Gastroesophageal sphincter (tissue), 4 donors: ENCODE results near the gene CPAMD8. TPM values are rescaled to one million over a fixed set of nuclear protein-coding genes. Genes with fewer than 3 reads are reported as not detected.

Experiments
- ATAC-seq: fragments of 150-250 bp; one replicate; pipeline ENCODE4 v1.9.1; 2016; ENCODE audit warnings: mild to moderate bottlenecking, moderate library complexity
- H3K27ac ChIP-seq, 4 donors: fragments of 200-600 bp; sonication (generic) in 3 of 4; 1 replicate in 3 of 4; 2 replicates in 1 of 4; pipeline ENCODE4 v1.5.1; 2016 to 2019
- H3K27me3 ChIP-seq: fragments of 200-600 bp; sonication (generic); one replicate; pipeline ENCODE4 v1.5.1; 2019
- H3K36me3 ChIP-seq, 2 donors: fragments of 200-600 bp; sonication (generic); one replicate each; pipeline ENCODE4 v1.5.1; 2019; ENCODE audit warnings: control low read depth in 1 of 2
- H3K4me1 ChIP-seq, 3 donors: fragments of 200-600 bp; sonication (generic); 1 replicate in 2 of 3; 2 replicates in 1 of 3; pipeline ENCODE4 v1.5.1; 2016 to 2019; ENCODE audit warnings: control low read depth in 2 of 3
- H3K4me3 ChIP-seq, 2 donors: fragments of 200-600 bp; sonication (generic); one replicate each; pipeline ENCODE4 v1.5.1; 2019; ENCODE audit warnings: mild to moderate bottlenecking in 1 of 2, moderate library complexity in 1 of 2
- H3K9me3 ChIP-seq, 3 donors: fragments of 200-600 bp; sonication (generic); one replicate each; pipeline ENCODE4 v1.5.1; 2017 to 2019; ENCODE audit warnings: control low read depth in 2 of 3
- CTCF ChIP-seq, 4 experiments: fragments of 200-600 bp in 2 of 4; fragments of 450-650 bp in 2 of 4; sonication (generic) in 1 of 4; IDR thresholded peaks; one replicate each; pipeline ENCODE4 v1.5.1; 2017 to 2019; ENCODE audit warnings: antibody characterized with exemption in 4 of 4, mild to moderate bottlenecking in 2 of 4, moderate library complexity in 2 of 4
- EP300 ChIP-seq: sonication (generic); formaldehyde crosslinking; IDR thresholded peaks from one replicate; pipeline ENCODE4 v1.6.1; 2017; ENCODE audit warnings: antibody characterized with exemption, mild to moderate bottlenecking
- POLR2A ChIP-seq, 2 donors: fragments of 450-650 bp; IDR thresholded peaks; one replicate each; pipeline ENCODE4 v1.6.1; 2017; ENCODE audit warnings: antibody characterized with exemption in 2 of 2, mild to moderate bottlenecking in 2 of 2, moderate library complexity in 1 of 2
- POLR2AphosphoS5 ChIP-seq: sonication (generic); formaldehyde crosslinking; IDR thresholded peaks from one replicate; pipeline ENCODE4 v1.6.1; 2017; ENCODE audit warnings: antibody characterized with exemption
- WGBS, 2 donors: methylation state at CpG; one replicate each; pipeline ENCODE4 v1.1.5; 2018; ENCODE audit warnings: low coverage in 1 of 2; 5-methylcytosine and 5-hydroxymethylcytosine counted together
- total RNA-seq, 4 donors: library from RNA; depleted of rRNA; stranded (reverse); fragments of >200 nt; gene quantifications; one replicate each; pipeline ENCODE4 v1.1.0, GENCODE V29; 2016

CPAMD8 gene
- total RNA-seq, 4 donors from 2014 or later: 6.9 to 12.0 (median 9.2) TPM

GRCh38 chr19:16874250-16874977 lies 152.2 kb downstream of the CPAMD8 start:
- Histone ChIP-seq H3K4me1 (peaks cover 0 to 14% (median 0%) of the 10 kb centered on the region in 3 donors), H3K27me3 (no peaks in the 10 kb centered on the region), H3K27ac (no peak overlapping the region), H3K4me3 (no peak overlapping the region), H3K9me3 (no peaks in the 10 kb centered on the region), H3K36me3 (peaks cover 0 to 82% of the 10 kb centered on the region in 2 donors)
- ATAC-seq: no peak
- 89% methylated on average over 1 of the region's 1 CpG; no CpG with 5 or more reads in 1 of the 2 donors for WGBS, 2 donors
- TF ChIP-seq POLR2AphosphoS5 (no peak), POLR2A (IDR thresholded peaks at IDR 0.05) (no peak), CTCF (IDR thresholded peaks at IDR 0.05) (no peak), EP300 (no peak)

- no peak for TF ChIP-seq POLR2A (IDR thresholded peaks at IDR 0.05)
- TF ChIP-seq EP300: no peak
- no peak for TF ChIP-seq CTCF (IDR thresholded peaks at IDR 0.05)
- no peak for TF ChIP-seq POLR2AphosphoS5
- H3K27ac ChIP-seq: no peak overlapping the region
- H3K36me3 ChIP-seq: peaks cover 0 to 82% of the 10 kb centered on the region in 2 donors
- no peak for ATAC-seq
- 70 to 94% methylated on average over 2 to 3 of the region's 3 CpGs for WGBS, 2 donors
- peaks cover 0 to 14% (median 0%) of the 10 kb centered on the region in 3 donors for H3K4me1 ChIP-seq
- no peaks in the 10 kb centered on the region for H3K27me3 ChIP-seq
- H3K4me3 ChIP-seq: no peak overlapping the region
- H3K9me3 ChIP-seq: no peaks in the 10 kb centered on the region
These were observed 153.0 kb downstream of the CPAMD8 start for GRCh38 chr19:16873594-16873993.

- Histone ChIP-seq H3K9me3 (no peaks in the 10 kb centered on the region), H3K4me3 (no peak overlapping the region), H3K4me1 (peaks cover 0 to 14% (median 0%) of the 10 kb centered on the region in 3 donors), H3K36me3 (peaks cover 0 to 82% of the 10 kb centered on the region in 2 donors), H3K27me3 (no peaks in the 10 kb centered on the region), H3K27ac (peak overlapping the region in 3 of 4 donors; percentile 22 to 60 (median 26))
- ATAC-seq: no peak
- TF ChIP-seq CTCF (IDR thresholded peaks at IDR 0.05) (no peak), POLR2AphosphoS5 (no peak), EP300 (no peak), POLR2A (IDR thresholded peaks at IDR 0.05) (no peak)
- WGBS, 2 donors: 81 to 100% methylated on average over 2 to 10 of the region's 21 CpGs
These were observed 153.9 kb downstream of the CPAMD8 start for GRCh38 chr19:16872728-16873127.

- Histone ChIP-seq H3K36me3 (peaks cover 0 to 82% of the 10 kb centered on the region in 2 donors), H3K4me3 (no peak overlapping the region), H3K27me3 (no peaks in the 10 kb centered on the region), H3K27ac (peak overlapping the region in 3 of 4 donors; percentile 22 to 60 (median 44)), H3K4me1 (peaks cover 0 to 14% (median 0%) of the 10 kb centered on the region in 3 donors), H3K9me3 (no peaks in the 10 kb centered on the region)
- peak; percentile 44 for ATAC-seq
- TF ChIP-seq POLR2AphosphoS5 (no peak), POLR2A (IDR thresholded peaks at IDR 0.05) (no peak)
- WGBS, 2 donors: 40 to 42% methylated on average over 5 to 6 of the region's 7 CpGs
These were observed 154.7 kb downstream of the CPAMD8 start for GRCh38 chr19:16871871-16872270.

- Histone ChIP-seq H3K27me3 (no peaks in the 10 kb centered on the region), H3K4me3 (no peak overlapping the region), H3K4me1 (peaks cover 0 to 14% (median 0%) of the 10 kb centered on the region in 3 donors), H3K36me3 (peaks cover 0 to 95% of the 10 kb centered on the region in 2 donors), H3K27ac (no peak overlapping the region), H3K9me3 (no peaks in the 10 kb centered on the region)
- TF ChIP-seq EP300 (no peak), POLR2A (IDR thresholded peaks at IDR 0.05) (no peak)
- 84% methylated on average over 5 of the region's 30 CpGs; no CpG with 5 or more reads in 1 of the 2 donors for WGBS, 2 donors
- ATAC-seq: no peak
These were observed 157.2 kb downstream of the CPAMD8 start for GRCh38 chr19:16869331-16869972.
